ENCODE results near the gene CCDC200.
A peak's percentile ranks its signal among the peaks of the same experiment; 100 is the strongest.
"Not testable (repeated sequence)": the region's sequence is repeated elsewhere in the genome, so short reads cannot be mapped to it uniquely, and the experiment has no call there.

Gene CCDC200

DNA sequence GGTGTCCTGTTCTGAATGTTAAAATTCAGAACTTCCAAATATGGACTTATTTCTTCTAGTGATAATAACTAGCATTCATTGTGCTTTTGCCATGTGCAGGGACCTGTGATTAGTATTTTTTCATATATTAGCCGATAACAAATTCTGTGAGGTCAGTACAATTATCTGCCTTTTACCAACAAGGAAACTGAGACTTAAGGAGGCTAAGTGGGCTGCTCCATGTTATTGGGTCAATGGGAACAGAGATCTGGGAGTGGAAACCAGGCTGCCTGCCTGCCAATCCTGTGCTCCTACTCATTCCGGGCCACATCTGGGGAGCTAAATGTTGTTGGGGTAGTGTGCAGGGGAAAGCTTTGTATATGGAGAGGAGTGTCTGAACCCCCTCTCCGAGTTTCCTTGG is 13.1 kb downstream of the CCDC200 start:
- no peak for DNase-seq

DNA sequence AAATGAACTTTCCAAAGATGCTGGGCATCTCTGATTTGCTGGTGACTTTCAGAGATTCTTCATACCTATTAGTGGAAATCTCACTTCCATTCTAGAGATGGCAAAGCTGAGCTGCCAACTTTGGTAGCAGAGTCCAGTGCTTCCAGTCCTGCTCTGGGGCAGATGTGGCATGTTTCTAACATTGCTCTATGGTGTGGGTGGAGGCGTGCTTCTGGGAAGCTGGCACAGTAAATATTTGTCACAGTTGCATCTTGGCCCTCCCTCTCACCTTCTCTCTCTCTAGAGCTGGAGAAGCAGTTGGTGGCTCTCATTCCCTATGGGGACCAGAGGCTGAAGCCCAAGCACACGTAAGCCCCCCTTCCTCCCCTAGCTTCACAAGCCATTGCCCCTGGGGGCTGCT is 14.9 kb downstream of the CCDC200 start:
- no peak for DNase-seq

DNA sequence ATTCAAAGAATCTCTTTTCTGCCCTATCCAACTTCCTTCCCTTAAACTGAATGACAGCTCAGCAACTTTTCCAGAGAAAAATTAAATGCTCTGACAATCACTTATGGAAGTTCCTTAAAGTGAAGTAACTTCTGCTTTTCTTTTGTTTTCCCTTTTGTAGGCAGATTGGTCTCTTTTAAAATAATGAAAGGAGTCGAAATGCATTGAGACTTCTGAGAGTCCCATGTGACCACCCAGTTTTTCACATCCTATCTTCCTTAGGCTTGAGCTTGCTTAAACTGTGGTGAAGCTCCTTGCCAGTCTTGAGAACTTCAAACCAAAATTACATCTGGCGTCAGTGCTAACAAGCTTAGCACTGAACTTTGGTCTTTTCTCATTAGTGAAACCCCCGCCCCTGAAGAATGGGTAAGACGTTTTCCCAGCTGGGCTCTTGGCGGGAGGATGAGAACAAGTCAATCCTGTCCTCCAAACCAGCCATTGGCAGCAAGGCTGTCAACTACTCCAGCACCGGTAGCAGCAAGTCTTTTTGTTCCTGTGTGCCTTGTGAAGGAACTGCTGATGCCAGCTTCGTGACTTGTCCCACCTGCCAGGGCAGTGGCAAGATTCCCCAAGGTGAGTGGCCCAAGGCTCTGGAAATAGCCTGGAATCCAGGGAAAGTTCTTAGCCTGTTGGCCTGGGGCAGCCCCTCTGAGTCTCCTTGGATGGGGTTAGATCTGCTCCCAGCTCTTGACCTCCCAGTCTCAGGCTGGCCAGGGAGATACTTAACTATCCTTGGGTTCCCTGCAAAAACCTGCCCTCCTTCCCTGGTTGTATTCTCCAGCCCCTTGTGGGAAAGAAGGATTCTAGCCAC is 15.6 kb downstream of the CCDC200 start:
- peak; percentile 15 for DNase-seq

DNA sequence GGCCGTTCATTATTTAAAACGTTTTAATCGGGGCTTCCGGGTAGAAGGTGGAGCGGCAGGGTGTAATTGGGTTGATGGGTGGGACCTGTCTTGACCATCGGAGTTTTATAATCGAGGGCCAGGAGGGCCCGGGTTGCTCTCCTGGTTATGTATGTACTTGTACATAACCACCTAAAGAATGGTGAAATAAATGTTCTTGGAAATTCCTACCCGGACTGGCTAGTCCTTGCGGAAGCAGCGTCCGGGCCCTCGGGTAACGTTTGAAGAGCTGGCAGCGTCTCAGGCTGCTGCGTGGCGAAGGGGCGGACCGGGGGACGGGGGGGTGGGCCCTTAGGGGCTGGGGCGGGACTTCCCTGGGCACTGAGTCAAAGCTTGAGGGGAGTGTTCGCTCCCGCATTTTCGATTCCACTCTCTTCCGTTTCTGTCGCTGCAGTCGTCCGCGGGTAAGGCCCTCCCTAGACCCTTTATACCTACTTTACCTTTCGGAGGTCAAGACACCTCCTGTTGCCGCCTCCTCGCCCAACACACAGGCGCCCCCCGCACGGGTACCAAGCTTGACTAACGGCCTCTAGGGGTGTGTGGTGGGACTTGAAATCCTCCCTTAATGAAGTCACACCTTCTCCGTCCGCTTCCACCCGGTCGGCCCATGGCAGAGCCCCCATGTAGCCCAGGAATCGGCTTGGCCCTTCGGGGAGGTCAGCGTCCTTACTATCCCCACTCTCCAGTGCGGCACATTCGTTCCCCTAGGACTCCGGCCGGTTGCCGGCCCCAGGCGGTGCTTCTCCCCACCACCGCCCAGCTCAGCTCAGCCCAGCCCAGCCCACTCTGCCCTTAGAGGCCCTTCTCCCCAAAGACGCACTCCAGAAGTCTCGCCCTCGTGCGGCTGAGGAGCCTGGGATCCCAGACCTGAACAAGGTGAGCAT is 16.7 kb downstream of the CCDC200 start, which contains the start of gene TMEM106A:
TMEM106A (plus strand) TSS at position 396 of the 923 bp plus-strand sequence. CDS start 1,167 bp downstream, outside the sequence.
- DNase-seq = peak; percentile 86

DNA sequence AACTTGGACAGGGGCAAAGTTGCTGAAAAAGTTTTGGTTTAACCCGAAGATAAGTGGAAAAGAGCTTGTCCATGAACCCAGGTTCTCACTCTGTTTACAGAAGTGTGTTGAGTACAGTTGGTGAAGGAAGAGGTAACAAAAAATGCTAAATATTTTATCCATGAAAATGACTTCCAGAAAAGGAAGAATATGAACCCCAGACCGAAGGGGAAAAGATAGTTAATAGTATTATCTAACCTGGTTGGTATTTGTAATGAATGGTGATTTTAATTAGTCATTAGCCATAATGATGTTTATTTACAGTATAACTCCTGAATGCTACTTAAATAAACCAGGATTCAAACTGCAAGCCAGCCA is 17.3 kb downstream of the CCDC200 start:
- DNase-seq = no peak

DNA sequence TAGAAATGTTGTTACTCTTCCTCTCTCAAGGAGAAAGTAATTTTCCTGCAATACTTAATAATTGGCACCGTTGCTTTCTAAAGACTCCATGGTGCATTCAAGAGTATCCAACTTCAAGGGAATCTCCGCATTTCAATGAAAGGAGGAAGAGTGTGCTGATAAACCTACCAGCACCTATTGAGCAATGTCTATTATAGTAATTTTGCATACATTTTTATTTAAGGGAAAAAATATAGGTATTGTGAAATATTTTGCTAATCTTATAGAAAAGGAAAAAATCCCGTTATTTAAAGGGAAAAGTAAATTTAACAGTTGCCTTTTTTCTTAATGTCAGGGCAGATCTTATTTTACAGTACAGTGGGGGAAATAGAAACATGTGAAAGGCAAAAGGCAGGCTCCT is 17.8 kb downstream of the CCDC200 start:
- DNase-seq = no peak

DNA sequence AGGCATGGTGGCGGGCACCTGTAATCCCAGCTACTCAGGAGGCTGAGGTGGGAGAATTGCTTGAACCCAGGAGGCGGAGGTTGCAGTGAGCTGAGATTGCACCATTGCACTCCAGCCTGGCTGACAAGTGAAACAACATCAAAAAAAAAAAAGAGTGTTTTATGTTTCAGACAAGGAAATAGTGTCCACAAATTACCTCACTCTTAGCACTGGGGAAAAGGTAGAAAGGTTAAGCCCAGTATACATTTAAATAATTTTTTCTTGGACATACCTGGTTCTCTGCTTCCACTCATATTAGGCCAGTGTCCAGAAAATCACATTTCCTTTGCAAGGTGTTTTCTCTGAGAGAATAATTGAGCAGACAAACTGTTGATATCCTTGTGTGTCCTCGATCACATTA is 25.4 kb downstream of the CCDC200 start:
- not testable (repeated sequence) for DNase-seq

DNA sequence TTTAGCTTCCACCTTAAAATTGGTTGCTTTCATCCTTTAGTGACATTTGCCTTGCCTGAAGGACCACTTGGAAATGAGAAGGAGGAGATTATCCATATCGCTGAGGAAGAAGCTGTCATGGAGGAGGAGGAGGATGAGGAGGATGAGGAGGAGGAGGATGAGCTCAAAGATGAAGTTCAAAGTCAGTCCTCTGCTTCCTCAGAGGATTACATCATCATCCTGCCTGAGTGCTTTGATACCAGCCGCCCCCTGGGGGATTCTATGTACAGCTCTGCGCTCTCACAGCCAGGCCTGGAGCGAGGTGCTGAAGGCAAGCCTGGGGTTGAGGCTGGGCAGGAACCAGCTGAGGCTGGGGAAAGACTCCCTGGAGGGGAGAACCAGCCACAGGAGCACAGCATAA is 28.3 kb downstream of the CCDC200 start:
- DNase-seq = no peak

DNA sequence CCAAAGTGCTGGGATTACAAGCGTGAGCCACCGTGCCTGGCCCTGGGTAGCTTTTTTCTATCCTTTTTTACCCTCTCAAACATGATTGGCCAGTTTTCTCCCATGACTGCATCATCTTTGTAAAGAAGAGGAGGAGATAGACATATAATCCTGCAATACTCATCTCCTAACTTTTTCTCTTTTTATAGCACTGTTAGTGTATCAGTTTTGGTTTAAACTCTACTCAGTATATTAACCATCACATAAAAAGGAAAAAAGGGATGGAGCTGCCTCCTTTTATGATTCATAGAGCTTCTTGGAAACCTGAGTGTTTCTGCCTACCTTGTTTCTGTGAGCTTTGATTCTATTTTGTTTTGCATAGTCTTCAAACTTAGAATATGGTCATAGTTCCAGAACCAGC is 28.8 kb downstream of the CCDC200 start:
- no peak for DNase-seq

DNA sequence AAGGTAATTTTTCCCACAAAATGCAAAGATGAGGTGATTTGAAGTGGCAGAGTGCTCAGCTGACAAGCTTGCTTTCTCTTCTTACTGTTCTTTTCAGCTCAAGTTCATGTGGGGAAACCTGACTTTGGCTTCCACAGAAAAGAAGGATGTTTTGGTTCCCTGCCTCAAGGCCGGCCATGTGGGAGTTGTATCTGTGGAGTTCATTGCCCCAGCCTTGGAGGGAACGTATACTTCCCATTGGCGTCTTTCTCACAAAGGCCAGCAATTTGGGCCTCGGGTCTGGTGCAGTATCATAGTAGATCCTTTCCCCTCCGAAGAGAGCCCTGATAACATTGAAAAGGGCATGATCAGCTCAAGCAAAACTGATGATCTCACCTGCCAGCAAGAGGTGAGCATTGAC is 35.2 kb downstream of the CCDC200 start:
- no peak for DNase-seq

DNA sequence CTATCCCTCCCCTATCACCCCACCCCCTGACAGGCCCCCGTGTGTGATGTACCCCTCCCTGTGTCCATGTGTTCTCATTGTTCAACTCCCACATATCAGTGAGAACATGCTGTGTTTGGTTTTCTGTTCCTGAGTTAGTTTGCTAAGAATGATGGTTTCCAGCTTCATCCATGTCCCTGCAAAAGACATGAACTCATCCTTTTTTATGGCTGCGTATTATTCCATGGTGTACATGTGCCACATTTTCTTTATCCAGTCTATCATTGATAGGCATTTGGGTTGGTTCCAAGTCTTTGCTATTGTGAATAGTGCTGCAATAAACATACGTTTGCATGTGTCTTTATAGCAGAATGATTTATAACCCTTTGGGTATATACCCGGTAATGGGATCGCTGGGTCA is 41.8 kb downstream of the CCDC200 start:
- DNase-seq = not testable (repeated sequence)

DNA sequence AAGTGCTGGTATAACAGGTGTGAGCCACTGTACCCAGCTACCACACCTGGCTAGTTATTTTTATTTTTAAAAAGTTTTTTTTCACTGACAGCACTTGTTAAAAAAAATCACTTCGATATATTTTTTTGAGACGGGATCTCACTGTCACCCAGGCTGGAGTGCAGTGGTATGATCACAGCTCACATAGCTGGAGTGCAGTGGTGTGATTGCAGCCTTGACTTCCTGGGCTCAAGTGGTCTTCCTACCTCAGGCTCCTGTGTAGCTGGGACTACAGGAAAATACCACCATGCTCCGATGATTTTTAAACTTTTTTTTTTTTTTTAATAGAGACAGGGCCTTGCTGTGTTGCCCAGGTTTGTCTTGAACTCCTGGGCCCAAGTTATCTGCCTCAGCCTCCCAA is 44.5 kb downstream of the CCDC200 start:
- no peak for DNase-seq

DNA sequence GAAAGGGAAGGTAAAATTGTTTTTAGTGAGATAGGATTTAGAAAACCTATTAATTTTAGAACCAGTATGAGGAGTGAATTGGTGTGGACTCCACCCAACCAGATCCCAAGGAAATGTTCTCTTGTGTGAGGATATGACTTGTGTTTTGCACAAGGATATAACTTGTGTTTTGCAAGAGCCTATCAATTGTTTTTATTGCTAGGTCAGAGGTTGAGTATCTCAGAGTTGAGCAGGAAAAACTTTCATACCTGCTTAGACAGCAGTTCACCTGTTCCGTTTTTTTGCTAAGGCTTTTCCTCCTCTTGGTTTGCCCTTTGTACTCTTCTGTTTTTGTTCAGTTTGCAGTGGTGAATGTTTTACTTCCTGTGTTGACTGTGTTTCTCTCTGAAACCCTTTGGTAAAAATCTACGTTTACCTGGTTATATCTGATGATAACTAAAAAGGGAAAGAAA is 52.3 kb downstream of the CCDC200 start:
- DNase-seq = no peak

DNA sequence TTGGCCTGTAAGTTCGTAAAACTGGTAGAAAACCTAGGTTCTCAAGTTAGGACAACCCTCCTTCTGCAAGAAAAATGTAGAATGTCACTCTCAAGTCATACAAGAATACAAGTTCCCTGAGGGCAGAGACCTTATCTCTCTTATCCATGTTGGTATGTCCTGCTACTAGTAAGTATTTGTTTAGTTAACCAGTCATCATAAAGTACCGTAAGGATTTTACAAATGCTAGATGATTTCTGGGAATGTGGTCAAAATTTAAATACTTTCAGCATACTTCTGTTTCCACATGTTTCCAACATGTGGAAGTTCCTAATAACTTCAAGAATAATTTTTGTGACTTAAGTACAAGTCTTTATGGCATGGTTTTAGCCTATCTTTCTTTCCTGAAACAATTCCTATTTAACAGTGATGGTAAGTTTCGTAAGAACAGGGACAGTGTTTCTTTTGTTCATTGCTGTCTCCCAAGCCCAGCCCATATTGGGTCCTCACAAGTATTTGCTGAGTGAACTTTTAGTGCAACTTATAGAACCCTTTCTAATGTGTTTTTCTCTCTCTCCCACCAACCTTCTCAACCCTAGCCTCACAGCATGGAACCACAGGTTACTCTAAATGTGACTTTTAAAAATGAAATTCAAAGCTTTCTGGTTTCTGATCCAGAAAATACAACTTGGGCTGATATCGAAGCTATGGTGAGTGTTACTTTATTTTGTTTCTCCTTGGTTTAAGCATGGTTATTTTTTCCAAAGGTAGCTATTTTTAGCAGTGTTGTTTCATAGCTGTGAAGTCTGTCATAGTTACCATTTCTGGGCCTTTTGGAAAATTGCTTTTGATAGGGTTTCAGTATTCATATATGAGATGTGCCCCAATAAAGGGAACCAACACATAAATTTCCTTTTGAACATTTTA is 53.0 kb downstream of the CCDC200 start:
- DNase-seq = no peak

DNA sequence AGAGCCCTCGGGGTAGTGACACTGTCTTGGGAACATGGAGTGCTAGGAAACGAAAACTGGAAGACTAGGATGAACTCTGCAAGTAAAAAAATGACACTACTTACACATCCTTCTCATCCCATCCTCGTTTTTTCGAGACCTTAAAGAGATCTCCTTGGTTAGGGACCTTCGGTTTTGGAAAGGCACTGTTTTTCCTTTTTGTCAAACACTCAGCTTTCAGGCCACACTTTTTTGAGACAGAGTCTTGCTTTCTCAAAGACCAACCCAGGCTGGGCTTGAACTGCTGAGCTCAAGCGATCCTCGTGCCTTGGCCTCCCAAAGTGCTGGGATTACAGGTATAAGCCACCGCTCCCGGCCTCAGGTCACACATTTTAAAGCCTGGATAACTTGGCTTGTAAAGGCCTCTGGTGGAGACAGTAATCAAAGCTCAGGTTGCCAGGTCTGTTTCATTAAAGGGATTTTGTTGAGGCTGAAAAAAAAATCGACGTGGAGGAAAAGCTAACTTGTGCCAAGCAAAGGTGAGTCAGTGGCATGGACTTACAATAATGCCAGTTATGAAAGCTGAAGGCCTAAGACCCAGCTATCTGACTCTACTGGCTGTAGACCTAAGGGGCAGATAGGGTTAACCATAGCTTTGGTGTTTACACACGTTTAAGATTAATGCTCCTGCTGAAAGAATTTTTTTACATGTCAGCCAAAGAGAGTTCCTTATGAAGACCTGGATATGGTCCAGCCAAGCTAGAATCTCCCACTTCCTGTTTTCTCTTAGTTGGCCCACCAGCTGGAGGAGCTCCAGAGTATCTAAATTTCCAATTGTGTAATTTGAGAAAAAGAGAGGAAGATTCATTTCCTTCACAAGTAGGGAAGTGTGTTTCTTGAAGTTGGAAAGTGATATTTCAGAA is 56.6 kb downstream of the CCDC200 start:
- peak; percentile 13 for DNase-seq

All from activated CD4-positive, alpha-beta T cell treated with anti-CD3 and anti-CD28 coated beads, Interleukin-2, Interleukin-6, amounts not matched to agents 100 ng/mL and 50 ng/mL, durations not matched to agents 16 hours and 8 hours (primary cell).